Duodenal mucosa (tissue), 2 donors: ENCODE measurements around the gene PIK3CG.
"Not testable (repeated sequence)": the region's sequence is repeated elsewhere in the genome, so short reads cannot be mapped to it uniquely, and the experiment has no call there.

Source experiments
- H3K27ac ChIP-seq: one replicate; pipeline ENCODE4 v1.7.0; 2013; ENCODE audit warnings: low read depth, low read length
- H3K27me3 ChIP-seq, 2 donors: one replicate each; pipeline ENCODE4 v1.7.0; 2013; ENCODE audit warnings: low read length in 2 of 2, control low read depth in 1 of 2; ENCODE audit not compliant: insufficient read depth in 2 of 2, control insufficient read depth in 1 of 2
- H3K36me3 ChIP-seq, 2 donors: one replicate each; pipeline ENCODE4 v1.7.0; 2013; ENCODE audit warnings: low read length in 2 of 2, control low read depth in 1 of 2; ENCODE audit not compliant: insufficient read depth in 2 of 2, control insufficient read depth in 1 of 2
- H3K4me1 ChIP-seq, 2 donors: one replicate each; pipeline ENCODE4 v1.7.0; 2013; ENCODE audit warnings: low read length in 2 of 2, control low read depth in 1 of 2; ENCODE audit not compliant: insufficient read depth in 2 of 2, control insufficient read depth in 1 of 2
- H3K4me3 ChIP-seq, 2 donors: one replicate each; pipeline ENCODE4 v1.7.0; 2013; ENCODE audit warnings: low read length in 2 of 2, low read depth in 1 of 2
- H3K9ac ChIP-seq, 2 donors: one replicate each; pipeline ENCODE4 v1.7.0; 2013; ENCODE audit warnings: low read length in 2 of 2, low read depth in 1 of 2
- H3K9me3 ChIP-seq, 2 donors: one replicate each; pipeline ENCODE4 v1.7.0; 2013; ENCODE audit warnings: low read length in 2 of 2, control low read depth in 1 of 2; ENCODE audit not compliant: control insufficient read depth in 1 of 2

Gene PIK3CG

GRCh38 chr7:106936236-106936635, 71.2 kb downstream of the PIK3CG start:
- Histone ChIP-seq H3K9ac (no peak overlapping the region), H3K9me3 (no peaks in the 10 kb centered on the region), H3K27ac (no peak overlapping the region), H3K4me1 (no peaks in the 10 kb centered on the region), H3K36me3 (no peaks in the 10 kb centered on the region), H3K4me3 (no peak overlapping the region), H3K27me3 (no peaks in the 10 kb centered on the region)

DNA sequence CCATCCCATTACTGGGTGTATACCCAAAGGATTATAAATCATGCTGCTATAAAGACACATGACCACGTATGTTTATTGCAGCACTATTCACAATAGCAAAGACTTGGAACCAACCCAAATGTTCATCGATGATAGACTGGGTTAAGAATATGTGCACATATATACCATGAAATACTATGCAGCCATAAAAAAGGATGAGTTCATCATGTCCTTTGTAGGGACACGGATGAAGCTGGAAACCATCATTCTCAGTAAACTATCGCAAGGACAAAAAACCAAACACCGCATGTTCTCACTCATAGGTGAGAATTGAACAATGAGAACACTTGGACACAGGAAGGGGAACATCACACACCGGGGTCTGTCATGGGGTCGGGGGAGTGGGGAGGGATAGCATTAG, 73.0 kb downstream of the PIK3CG start:
- not testable (repeated sequence) for H3K27me3 ChIP-seq, H3K9ac ChIP-seq, H3K27ac ChIP-seq, H3K4me1 ChIP-seq, H3K4me3 ChIP-seq, H3K36me3 ChIP-seq, H3K9me3 ChIP-seq

- no peak overlapping the region for H3K4me3 ChIP-seq
These were observed 73.7 kb downstream of the PIK3CG start for GRCh38 chr7:106938803-106939202.

GRCh38 chr7:106944035-106944665, 79.1 kb downstream of the PIK3CG start:
- H3K36me3 ChIP-seq, result no peaks in the 10 kb centered on the region

More at GRCh38 chr7:106938803-106939202, 73.7 kb downstream of the PIK3CG start:
- Histone ChIP-seq H3K9ac (no peak overlapping the region), H3K9me3 (no peaks in the 10 kb centered on the region), H3K27me3 (no peaks in the 10 kb centered on the region), H3K27ac (no peak overlapping the region), H3K4me1 (no peaks in the 10 kb centered on the region), H3K36me3 (no peaks in the 10 kb centered on the region)

GRCh38 chr7:106947244-106947728, 82.2 kb downstream of the PIK3CG start:
- Histone ChIP-seq H3K4me1 (no peaks in the 10 kb centered on the region), H3K4me3 (no peak overlapping the region), H3K9me3 (no peaks in the 10 kb centered on the region), H3K9ac (no peak overlapping the region), H3K27me3 (no peaks in the 10 kb centered on the region), H3K36me3 (no peaks in the 10 kb centered on the region), H3K27ac (no peak overlapping the region)

More at GRCh38 chr7:106944035-106944665, 79.1 kb downstream of the PIK3CG start:
- no peak overlapping the region for H3K4me3 ChIP-seq
- H3K9me3 ChIP-seq, result no peaks in the 10 kb centered on the region
- H3K27me3 ChIP-seq, result no peaks in the 10 kb centered on the region
- no peak overlapping the region for H3K9ac ChIP-seq
- H3K27ac ChIP-seq, result no peak overlapping the region
- no peaks in the 10 kb centered on the region for H3K4me1 ChIP-seq

DNA sequence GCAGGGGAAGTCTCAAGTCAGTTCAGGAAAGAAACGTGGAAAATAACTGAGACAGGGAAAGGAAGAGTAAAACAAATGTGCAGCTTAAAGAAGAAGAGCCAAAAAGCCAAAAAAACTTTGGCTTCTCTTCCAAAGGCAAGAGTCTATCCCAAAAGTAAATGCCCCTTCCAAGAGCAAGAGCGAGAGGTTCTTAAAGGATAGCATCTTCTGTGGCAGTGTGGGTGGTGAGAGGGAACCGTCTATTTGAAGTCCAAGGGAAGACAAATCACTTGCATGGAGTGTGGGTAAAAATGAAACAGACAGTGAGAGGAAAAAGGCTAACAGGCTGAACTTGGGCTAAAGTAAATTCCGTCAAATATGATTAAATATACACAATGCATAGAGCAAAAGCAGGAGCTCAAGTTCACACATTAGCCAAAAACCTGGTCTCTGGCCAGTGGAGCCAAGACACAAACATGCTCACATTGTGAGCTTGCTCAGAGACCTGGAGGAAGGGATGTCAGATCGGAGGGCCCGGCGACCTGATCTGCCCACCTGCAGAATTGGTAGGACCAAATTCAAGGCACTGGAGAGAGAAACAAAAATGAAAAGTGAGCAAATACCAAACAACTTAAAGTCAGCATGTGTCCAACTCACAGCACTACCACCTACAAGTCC, 87.0 kb downstream of the PIK3CG start:
- Histone ChIP-seq H3K27me3 (no peaks in the 10 kb centered on the region), H3K9ac (no peak overlapping the region), H3K27ac (no peak overlapping the region), H3K4me1 (no peaks in the 10 kb centered on the region), H3K4me3 (no peak overlapping the region), H3K9me3 (peaks cover 0 to 3% of the 10 kb centered on the region in 2 donors), H3K36me3 (no peaks in the 10 kb centered on the region)

DNA sequence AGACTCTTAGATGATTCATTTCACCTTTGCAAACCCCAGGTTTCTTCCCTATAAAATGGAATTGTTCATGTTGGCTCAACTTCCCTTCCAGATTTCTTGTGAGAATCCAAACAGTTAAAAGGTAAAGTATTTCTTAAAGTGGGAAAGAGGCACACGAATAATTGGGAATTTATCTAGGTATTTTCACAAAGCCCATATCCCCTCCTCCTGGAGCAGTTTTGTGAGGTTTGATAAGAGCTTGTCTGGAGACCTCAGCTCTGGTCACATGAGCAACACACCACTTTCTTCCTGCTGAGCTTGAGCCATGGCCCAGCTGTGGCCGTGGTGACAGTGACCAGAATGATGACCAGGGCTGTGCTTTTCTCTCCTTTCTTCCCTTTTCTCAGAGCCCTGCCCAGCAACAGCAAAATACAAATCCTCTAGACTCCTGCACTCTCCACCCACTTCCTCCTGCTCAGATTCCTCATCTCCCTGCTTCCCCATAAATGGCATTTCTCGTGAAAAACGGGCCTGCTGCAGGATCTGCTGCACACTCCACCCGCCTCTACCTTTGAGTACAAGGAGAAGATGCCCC, 87.7 kb downstream of the PIK3CG start:
- Histone ChIP-seq H3K4me1 (no peaks in the 10 kb centered on the region), H3K9me3 (peaks cover 0 to 3% of the 10 kb centered on the region in 2 donors), H3K9ac (no peak overlapping the region), H3K27me3 (no peaks in the 10 kb centered on the region), H3K4me3 (no peak overlapping the region), H3K27ac (no peak overlapping the region), H3K36me3 (no peaks in the 10 kb centered on the region)

DNA sequence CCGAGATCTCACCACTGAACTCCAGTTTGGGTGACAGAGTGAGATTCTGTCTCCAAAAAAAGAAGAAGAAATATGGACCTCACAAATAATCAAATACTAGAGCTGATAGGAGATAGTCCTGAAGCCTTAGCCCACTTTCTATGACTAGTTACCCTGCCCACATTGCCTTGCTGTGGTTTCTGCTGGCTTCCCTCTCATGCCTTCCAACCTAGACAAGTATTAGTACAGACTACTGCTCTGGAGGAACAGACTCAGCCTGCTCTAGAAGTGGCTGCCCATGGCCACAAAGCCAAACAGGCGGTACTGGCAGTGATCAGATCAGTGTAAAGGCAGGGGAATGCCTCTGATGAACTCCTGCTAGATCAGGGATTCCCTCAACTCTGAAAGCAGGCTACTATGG, 89.8 kb downstream of the PIK3CG start:
- no peaks in the 10 kb centered on the region for H3K36me3 ChIP-seq
- no peaks in the 10 kb centered on the region for H3K27me3 ChIP-seq
- no peak overlapping the region for H3K9ac ChIP-seq
- no peak overlapping the region for H3K27ac ChIP-seq
- H3K4me1 ChIP-seq, result no peaks in the 10 kb centered on the region
- H3K9me3 ChIP-seq, result peaks cover 0 to 3% of the 10 kb centered on the region in 2 donors
- no peak overlapping the region for H3K4me3 ChIP-seq

GRCh38 chr7:106955857-106956256, 90.8 kb downstream of the PIK3CG start:
- not testable (repeated sequence) for H3K9me3 ChIP-seq, H3K27me3 ChIP-seq, H3K36me3 ChIP-seq, H3K9ac ChIP-seq, H3K4me1 ChIP-seq, H3K4me3 ChIP-seq, H3K27ac ChIP-seq
